Activated CD8-positive, alpha-beta memory T cell treated with anti-CD3 and anti-CD28 coated beads for 24 hours (primary cell): ENCODE data around the gene GUCA1C.

ENCODE experiments used
- DNase-seq: peaks from one replicate; pipeline ENCODE4 v3.0.0-alpha.2; 2020

The GUCA1C gene

DNA sequence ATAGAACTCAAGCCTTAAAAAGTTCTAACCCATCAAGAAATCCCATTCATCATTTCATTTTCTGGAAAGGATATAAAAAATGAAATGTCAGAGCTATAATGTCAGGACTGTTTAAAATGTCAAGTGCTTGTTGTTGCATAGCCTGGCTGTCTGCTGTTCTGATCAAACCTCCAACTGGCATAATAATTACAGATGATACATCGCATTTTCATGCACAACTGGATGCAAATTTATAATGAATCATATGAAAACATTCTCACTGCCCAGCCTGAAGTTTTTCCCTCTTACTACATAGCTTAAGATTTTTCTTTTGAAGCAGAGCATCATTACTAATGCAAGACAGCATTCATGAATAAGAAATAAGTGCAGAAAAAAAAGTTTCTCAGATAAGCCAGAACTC lies 46.5 kb downstream of the GUCA1C start:
- DNase-seq: no peak

DNA sequence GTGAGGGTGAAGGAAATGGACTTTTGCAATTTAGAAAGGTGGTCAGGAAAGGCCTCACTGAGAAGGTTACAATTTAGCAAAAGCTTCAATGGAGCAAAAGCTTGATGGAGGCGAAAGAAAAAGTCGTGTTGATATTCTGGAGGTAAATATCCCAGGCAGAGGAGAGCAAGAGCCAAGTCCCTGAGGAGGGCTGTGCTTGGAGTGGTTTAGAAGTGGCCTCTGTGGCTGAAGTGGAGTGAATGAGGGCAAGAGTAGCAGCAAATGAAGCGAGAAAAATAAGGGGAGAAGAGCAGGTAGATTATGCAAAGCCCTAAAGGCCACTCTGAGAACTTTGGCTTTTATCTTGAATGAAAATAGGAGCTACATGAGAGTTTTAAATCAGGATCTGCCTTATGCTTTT lies 54.1 kb downstream of the GUCA1C start:
- no peak for DNase-seq

DNA sequence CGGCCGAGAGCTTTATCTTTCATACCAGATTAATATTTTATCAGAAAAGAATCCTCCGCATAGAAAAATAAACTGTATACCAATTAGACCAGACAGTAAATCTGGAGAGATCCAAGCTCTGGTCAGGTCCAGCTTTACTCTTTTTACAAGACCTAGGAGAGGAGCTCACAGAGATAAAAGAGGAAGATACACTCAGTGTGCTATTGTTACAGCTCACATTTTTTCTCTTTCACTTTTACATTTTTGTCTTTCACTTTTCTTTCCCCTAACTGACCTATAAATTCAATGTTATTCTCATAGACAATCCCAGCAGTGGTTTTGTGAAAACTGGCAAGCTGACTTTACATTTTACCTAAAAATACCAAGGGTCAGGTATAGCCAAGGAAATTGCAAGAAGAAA lies 55.8 kb downstream of the GUCA1C start:
- DNase-seq: no peak

DNA sequence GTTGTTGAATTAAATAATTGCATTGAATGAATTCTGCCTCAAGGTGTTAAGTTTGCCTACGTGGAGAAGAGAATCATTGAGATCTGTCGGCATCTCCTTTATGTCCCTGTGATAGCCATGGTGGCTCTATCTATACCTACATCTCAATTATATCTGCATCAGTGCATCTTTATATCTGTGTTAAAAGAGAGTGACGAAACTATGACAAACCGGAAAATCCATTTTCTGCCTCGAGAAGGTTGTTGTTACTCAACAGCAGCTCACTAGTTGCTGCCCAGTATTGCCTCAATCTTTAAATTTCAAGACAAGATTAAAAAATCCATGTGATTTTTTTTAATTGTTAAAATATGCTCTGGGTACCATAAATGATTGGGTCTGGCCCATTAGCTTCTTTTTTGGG lies 58.7 kb downstream of the GUCA1C start:
- no peak for DNase-seq

DNA sequence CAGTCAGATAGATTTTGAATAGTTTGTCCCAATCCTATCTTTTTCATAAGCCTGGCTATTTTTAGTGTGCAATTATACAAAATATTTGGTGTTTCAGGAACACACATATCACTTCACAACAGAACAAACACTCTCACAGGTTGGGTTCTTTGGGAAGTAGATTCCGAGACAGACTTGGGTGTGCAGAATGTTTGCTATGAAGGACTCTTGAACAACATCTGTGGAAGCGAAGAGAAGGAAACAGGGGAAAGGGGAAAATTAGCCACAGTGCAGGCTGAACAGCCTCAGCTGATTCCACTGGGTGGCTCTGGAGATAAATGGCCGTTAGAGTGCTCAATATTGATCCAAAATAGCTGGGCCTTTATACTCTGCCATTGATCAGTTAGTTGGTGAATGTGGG lies 61.8 kb downstream of the GUCA1C start:
- no peak for DNase-seq

DNA sequence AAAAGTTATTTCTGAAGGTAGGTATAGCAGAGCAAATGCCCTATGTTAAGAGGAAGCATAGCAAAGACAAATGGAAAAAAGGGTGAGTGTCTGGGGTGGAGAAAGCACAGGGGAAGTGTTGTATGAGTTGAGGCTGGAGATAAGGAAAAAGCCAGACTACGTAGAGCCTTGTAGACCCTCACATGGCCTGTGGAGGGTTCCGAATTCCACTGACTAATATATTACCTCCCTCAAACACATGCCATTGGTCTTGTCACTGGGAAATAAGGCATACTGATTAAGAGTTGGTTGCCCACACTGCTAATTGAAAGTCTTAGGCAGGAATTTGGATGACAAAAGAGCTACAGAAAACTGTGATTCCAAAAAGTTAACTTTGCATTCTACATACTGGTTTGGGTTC lies 65.9 kb downstream of the GUCA1C start:
- DNase-seq: no peak

DNA sequence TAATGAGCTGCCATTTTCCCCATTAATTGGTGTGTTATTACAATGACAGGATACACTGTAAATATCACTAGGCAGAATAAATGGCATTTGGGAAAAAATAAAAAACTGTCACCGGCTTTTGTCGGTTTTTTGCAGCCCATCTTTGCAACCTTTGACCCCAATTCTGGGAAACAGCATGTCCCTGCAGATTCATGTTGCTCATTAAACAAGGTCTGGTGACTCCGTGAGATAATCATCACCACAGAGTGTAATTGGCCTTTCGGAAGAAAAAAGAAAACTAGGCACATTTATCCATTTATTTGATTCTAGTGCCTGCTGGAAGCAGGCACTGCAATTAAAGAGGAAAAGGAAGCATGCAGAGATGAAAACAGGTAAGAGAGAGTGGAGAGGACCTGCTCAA lies 66.6 kb downstream of the GUCA1C start:
- no peak for DNase-seq

DNA sequence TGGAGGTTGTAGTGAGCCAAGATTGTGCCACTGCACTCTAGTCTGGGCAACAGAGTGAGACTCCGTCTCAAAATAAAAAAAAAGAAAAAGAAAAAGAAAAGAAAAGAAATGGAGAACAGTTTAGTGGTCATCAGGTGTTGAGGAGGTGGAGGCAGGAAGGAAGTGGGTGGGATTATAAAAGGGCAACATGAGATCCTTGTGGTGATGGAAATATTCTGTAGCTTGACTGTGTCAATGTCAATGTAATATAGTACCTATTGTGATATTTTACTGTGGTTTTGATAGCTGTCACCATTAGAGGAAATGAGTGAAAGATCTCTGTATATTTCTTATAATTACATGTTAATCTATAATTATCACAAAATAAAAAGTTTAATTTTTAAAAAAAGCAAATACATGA lies 70.3 kb downstream of the GUCA1C start:
- DNase-seq: no peak

DNA sequence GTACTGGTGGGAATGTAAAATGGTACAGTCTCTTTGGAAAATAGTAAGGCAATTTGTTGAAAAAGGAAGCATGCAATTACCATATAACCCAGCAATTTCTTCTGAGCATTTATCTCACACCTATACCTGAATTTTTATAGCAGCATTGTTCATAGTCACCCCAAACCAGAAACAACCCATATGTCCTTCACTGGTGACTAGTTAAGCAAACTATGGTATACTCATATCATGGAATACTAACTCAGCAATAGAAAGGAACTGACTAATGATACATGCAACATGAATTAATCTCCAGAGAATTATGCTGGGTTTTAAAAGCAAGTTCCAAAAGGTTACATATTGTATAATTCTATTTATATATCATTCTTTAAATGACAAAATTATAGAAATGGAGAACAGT lies 70.9 kb downstream of the GUCA1C start:
- DNase-seq: no peak

DNA sequence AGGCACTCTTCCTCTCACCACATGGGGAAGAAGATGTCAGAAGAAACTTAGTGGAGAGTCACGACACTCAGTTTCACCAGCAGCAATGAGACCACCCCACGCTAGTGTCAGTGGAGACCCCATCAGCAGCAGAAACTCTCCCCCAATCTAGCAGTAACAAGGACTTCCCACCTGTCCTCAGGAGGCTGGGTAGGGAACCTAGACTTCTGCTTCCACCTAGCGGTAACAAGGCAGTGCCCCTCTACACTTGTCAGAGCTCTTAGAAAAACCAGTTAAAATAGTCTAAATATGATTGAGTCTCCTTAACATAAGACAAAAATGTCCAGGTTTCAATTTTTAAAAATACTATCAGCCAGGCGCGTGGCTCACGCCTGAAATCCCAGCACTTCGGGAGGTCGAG lies 73.8 kb downstream of the GUCA1C start:
- no peak for DNase-seq

DNA sequence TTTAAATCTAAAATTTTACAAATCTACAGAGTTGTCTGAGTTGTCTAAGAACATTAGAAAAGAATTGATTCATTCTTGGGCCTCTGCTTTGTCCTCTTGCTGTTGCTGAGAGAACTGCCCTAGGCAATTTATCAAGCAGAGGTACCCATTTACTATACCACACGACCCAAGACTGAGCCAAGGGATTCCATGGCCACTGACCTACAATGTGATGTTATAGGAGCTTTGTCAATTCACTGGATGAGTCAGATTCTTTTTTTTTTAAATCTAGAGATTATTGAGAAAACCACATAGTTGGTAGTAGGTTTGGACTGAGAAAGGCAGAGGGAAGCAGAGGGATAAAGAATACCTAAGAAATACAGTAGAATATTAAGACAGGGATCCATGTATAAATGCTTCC lies 75.8 kb downstream of the GUCA1C start:
- DNase-seq: no peak

DNA sequence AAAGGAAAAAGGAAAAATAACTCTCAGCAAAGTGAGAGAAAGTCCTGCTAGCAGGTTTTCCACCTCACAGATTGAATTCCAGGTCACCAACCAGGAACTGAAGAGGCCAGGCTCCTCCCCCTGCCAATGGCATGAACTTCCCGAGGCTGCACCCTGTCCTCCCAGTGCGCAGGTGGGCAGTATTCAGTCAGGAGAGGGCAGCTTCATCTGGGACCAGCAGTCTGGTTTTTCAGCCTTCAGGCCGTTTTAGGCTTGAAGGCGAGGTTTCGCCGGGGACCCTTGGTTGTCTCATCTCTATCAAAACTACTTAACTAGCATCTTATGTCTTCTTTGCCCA lies 89.9 kb downstream of the GUCA1C start:
- DNase-seq: no peak

DNA sequence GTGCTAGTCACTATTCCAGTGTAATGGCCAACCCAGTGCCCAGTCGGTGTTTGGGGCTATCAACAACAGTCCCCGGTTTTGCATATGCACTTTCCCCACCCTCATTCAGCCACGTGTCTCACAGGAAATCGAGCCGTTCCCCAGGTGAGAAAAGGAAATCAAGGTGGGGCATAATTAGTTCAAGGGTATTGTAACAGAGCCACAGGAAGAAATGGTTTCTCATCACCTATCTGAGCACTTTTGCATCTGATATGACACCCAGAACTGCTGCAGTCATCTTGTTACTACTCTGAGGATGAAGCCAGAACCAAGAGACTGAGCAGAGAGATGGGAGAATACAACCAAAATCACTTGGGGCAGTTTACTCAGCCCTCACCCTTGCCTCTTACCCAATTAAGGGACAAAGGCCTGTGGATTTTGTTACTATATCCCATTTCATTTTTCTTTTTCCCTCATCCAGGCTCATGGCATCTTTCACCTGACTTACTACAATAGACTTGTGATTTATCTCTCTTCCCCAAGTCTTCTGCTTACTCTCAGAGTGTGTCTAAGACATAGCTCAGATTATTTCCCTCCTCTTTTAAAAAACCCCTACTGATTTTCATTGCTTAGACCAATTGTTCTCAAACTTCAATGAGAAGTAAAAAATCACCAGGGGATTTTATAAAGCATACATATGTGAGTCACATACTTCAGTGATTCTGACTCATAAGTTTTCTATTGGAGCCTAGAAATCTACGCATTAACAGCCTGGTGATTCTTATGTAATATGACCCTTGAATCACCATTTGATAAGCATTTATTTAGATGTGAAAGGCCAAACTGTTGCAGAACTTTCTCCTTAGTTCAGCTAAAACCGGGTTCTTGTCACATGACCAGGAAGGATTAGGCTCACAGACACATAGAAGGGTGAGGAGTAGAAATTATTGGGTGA lies 90.5 kb downstream of the GUCA1C start:
- DNase-seq: peak; percentile 63

DNA sequence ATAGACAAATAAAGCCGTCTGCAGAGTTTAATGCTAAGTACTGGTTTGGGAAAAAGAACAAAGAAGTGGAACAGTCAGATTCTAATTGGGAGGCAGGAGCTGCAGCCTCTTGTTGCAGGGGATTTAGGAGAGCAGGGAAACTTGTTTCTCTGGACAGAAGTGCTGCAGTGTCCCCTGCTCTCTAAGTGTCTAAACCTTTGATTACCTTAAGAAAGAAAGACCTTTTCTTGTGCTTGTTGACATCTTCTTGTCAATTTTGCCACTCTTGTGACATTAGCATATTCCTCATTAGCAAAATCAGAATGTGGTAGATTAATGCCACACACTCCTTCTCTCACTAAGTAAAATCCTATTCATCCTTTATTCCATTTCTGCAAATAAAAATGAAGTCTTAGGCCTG lies 92.3 kb downstream of the GUCA1C start:
- no peak for DNase-seq
